ENCODE measurements around the gene GRIN3A. TPM values are rescaled to one million over a fixed set of nuclear protein-coding genes. Genes with fewer than 3 reads are reported as not detected.
"Not testable (repeated sequence)": the region's sequence is repeated elsewhere in the genome, so short reads cannot be mapped to it uniquely, and the experiment has no call there.

GRIN3A gene
- total RNA-seq, 4 donors from 2014 or later, result not detected

GRCh38 chr9:101592788-101593187 is 145.7 kb downstream of the GRIN3A start:
- ATAC-seq (ENCODE audit: low FRiP score), result no peak
- DNase-seq (ENCODE audit: low spot score), result no peak
- TF ChIP-seq, protein P1, sequence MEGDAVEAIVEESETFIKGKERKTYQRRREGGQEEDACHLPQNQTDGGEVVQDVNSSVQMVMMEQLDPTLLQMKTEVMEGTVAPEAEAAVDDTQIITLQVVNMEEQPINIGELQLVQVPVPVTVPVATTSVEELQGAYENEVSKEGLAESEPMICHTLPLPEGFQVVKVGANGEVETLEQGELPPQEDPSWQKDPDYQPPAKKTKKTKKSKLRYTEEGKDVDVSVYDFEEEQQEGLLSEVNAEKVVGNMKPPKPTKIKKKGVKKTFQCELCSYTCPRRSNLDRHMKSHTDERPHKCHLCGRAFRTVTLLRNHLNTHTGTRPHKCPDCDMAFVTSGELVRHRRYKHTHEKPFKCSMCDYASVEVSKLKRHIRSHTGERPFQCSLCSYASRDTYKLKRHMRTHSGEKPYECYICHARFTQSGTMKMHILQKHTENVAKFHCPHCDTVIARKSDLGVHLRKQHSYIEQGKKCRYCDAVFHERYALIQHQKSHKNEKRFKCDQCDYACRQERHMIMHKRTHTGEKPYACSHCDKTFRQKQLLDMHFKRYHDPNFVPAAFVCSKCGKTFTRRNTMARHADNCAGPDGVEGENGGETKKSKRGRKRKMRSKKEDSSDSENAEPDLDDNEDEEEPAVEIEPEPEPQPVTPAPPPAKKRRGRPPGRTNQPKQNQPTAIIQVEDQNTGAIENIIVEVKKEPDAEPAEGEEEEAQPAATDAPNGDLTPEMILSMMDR (IDR thresholded peaks at IDR 0.05), result no peak

DNA sequence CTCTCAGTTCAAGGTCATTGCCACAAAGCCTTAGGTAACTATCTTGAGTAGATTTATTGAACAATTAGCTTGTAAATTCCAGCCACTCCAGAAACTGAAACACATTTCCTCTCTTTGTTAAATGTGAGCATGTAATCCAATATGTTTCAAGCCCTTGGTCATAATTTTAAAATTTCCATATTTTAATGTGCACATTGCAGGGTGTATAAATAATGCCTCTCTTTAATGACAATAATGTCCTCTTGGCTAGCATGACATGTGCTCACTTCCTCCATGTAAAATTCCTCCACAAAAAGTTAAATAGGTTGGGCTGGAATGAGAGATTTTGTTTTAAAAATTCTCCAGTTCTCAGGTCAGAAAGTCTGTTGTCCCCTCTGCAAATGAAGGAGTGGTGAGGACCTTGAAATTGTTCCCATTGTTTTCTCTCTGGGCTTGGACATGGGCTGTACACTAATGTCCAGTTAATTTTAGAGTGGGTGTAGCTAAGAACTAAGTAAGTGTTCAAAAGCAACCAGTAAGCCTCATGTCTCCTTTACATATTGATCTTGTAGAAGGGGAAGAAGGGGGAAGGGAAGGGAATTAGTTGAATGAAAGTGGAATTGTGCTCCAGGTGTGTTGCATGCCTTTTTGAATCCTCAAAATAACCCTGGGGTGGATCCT is 146.5 kb downstream of the GRIN3A start:
- TF ChIP-seq, protein P1 (IDR thresholded peaks at IDR 0.05), result no peak
- no peak for DNase-seq (ENCODE audit: low spot score)
- no peak for ATAC-seq (ENCODE audit: low FRiP score)

- DNase-seq (ENCODE audit: low spot score) (no peak), ATAC-seq (ENCODE audit: low FRiP score) (no peak)
- TF ChIP-seq, protein P1 (IDR thresholded peaks at IDR 0.05), result no peak
These were observed 147.5 kb downstream of the GRIN3A start for GRCh38 chr9:101590901-101591300.

DNA sequence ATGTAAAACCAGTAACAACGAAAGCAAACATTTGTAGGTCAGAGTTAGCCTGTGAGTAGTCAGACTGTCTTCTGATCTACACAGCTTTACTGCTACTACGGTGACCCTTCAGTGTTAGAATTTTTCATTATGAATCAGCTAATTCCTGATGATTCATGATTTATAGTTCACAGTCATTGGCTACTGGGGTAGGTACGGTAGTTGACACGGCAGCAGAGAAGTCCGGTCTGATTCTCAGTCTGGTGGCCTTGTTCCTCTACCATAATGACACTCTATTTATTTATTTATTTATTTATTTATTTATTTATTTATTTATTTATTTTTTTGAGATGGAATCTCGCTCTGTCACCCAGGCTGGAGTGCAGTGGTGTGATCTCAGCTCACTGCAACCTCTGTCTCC is 148.4 kb downstream of the GRIN3A start:
- not testable (repeated sequence) for DNase-seq (ENCODE audit: low spot score); ATAC-seq (ENCODE audit: low FRiP score)

- DNase-seq (ENCODE audit: low spot score), result no peak
- no peak for ATAC-seq (ENCODE audit: low FRiP score)
These were observed 151.0 kb downstream of the GRIN3A start for GRCh38 chr9:101587332-101588043.

DNA sequence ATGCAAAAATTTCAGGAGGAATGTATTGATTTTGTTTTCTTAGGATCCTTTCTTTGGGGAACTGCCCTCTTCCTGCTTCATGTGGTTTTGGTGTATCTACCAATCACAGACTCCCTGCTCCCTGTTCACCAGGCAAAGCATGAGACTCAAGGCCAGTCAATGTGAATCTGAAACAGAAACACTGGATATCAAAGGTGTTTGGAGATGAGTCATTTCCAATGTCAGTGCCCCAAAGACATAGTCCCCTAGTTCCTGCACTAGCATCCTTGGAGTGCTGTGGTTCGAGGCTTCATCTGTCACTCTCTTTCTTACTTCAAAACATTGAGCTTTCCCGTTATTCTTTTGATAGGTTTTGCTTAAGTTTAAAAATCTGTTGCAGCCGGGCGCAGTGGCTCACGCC is 151.8 kb downstream of the GRIN3A start:
- ATAC-seq (ENCODE audit: low FRiP score), result no peak
- TF ChIP-seq, protein P1 (IDR thresholded peaks at IDR 0.05), result no peak
- no peak for DNase-seq (ENCODE audit: low spot score)

More at GRCh38 chr9:101587332-101588043, 151.0 kb downstream of the GRIN3A start:
- TF ChIP-seq, protein P1 (IDR thresholded peaks at IDR 0.05), result no peak

GRCh38 chr9:101585740-101586139 is 152.7 kb downstream of the GRIN3A start:
- TF ChIP-seq, protein P1 (IDR thresholded peaks at IDR 0.05), result no peak
- ATAC-seq (ENCODE audit: low FRiP score), result no peak
- DNase-seq (ENCODE audit: low spot score), result no peak

Measured in omental fat pad (tissue), 4 donors.